Activated T-cell treated with anti-CD3 and anti-CD28 coated beads, Interleukin-2, amount 50 U/mL, for 72 hours (primary cell): ENCODE data around the gene MSH3. TPM values are rescaled to one million over a fixed set of nuclear protein-coding genes. Genes with fewer than 3 reads are reported as not detected.
"Not testable (repeated sequence)": the region's sequence is repeated elsewhere in the genome, so short reads cannot be mapped to it uniquely, and the experiment has no call there.

Experiments used
- ATAC-seq, 2 donors: fragments of 150-1000 bp; cut with Tn5 transposase; replicated peaks in 1 of 2; 2 replicates each; pipeline ENCODE4 v1.10.0; 2021; ENCODE audit warnings: moderate library complexity in 2 of 2, mild to moderate bottlenecking in 1 of 2
- DNase-seq, 2 donors: peaks; one replicate each; pipeline ENCODE4 v3.0.0; 2021 to 2022; ENCODE audit warnings: mixed read lengths in 1 of 2
- H3K27ac Mint-ChIP-seq: one replicate; pipeline ENCODE4 v1.8.0; 2022; ENCODE audit warnings: mild to moderate bottlenecking, moderate library complexity, mixed read lengths
- H3K27me3 Mint-ChIP-seq: one replicate; pipeline ENCODE4 v1.8.0; 2022; ENCODE audit warnings: low read depth, mixed read lengths
- H3K36me3 Mint-ChIP-seq, 2 donors: one replicate each; pipeline ENCODE4 v1.8.0; 2022; ENCODE audit warnings: mixed read lengths in 2 of 2, mild to moderate bottlenecking in 1 of 2; ENCODE audit not compliant: insufficient read depth in 2 of 2
- H3K4me1 Mint-ChIP-seq: one replicate; pipeline ENCODE4 v1.8.0; 2022; ENCODE audit warnings: low read depth, mixed read lengths
- H3K4me3 Mint-ChIP-seq, 2 donors: one replicate each; pipeline ENCODE4 v1.8.0; 2022; ENCODE audit warnings: mild to moderate bottlenecking in 2 of 2, mixed read lengths in 2 of 2, moderate library complexity in 2 of 2
- H3K9me3 Mint-ChIP-seq, 2 donors: one replicate each; pipeline ENCODE4 v1.8.0; 2022; ENCODE audit warnings: mixed read lengths in 2 of 2
- total RNA-seq, 2 donors: library from RNA; stranded (reverse); gene quantifications; one replicate each; pipeline ENCODE4 v1.2.3, GENCODE V29; 2022

Gene MSH3
- total RNA-seq, 2 donors from 2014 or later: 22.0 to 24.4 TPM

GRCh38 chr5:80798633-80799032, 144.2 kb downstream of the MSH3 start:
- Mint-ChIP-seq H3K9me3 (peaks cover 0 to 3% of the 10 kb centered on the region in 2 donors), H3K36me3 (peaks cover 11 to 18% of the 10 kb centered on the region in 2 donors), H3K4me3 (no peak overlapping the region), H3K27ac (no peak overlapping the region), H3K27me3 (no peaks in the 10 kb centered on the region), H3K4me1 (no peaks in the 10 kb centered on the region)
- ATAC-seq: no peak
- no peak for DNase-seq

DNA sequence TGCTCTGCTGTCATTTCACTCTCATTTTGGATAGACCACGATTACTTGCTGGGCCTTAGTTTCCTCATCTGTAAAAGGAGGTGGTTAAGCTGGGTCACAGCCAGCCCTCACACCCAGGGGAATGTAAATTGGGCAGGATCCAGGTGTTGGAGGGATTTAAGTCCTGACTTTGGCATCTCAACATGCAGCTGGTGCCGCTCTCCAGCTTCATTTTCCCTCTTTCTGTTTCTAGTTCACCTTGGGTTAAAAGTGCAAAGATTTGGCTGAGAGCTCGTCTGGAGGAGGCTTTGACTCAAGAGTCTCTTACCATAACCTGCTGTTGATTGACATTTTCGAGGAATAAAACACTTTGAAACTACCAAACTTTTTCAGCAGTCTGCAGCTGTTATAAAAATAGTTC, 144.6 kb downstream of the MSH3 start:
- Mint-ChIP-seq H3K9me3 (peaks cover 0 to 3% of the 10 kb centered on the region in 2 donors), H3K27ac (no peak overlapping the region), H3K4me3 (no peak overlapping the region), H3K36me3 (peaks cover 11 to 19% of the 10 kb centered on the region in 2 donors), H3K4me1 (no peaks in the 10 kb centered on the region), H3K27me3 (no peaks in the 10 kb centered on the region)
- no peak for DNase-seq
- no peak for ATAC-seq

DNA sequence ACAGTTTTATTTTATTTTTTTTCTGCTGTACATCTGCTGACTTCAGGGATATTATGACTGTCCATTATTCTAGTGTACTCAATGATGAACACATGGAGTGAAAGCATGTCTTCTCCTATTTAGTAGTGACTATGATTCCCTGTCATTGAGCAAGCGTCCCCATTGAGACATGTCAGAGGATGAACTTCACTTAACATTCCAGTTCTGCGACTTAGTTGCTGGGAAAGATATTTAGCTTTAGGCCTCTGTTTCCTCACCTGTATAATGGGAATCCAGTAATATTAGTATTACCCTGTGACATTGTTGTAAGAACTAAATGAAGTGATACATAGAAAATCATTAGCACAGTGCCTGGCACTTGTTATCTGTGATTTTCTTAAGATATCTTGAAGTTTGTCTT, 145.1 kb downstream of the MSH3 start:
- Mint-ChIP-seq H3K36me3 (peaks cover 11 to 19% of the 10 kb centered on the region in 2 donors), H3K27me3 (no peaks in the 10 kb centered on the region), H3K4me1 (no peaks in the 10 kb centered on the region), H3K27ac (no peak overlapping the region), H3K4me3 (no peak overlapping the region), H3K9me3 (peaks cover 0 to 3% of the 10 kb centered on the region in 2 donors)
- ATAC-seq: no peak
- DNase-seq: no peak

GRCh38 chr5:80804332-80804731, 149.9 kb downstream of the MSH3 start:
- no peak overlapping the region for H3K27ac Mint-ChIP-seq
- peaks cover 11 to 15% of the 10 kb centered on the region in 2 donors for H3K36me3 Mint-ChIP-seq
- ATAC-seq: no peak
- no peak for DNase-seq
- H3K9me3 Mint-ChIP-seq: peaks cover 0 to 3% of the 10 kb centered on the region in 2 donors
- no peak overlapping the region for H3K4me3 Mint-ChIP-seq
- no peaks in the 10 kb centered on the region for H3K27me3 Mint-ChIP-seq
- H3K4me1 Mint-ChIP-seq: peaks cover 10% of the 10 kb centered on the region

DNA sequence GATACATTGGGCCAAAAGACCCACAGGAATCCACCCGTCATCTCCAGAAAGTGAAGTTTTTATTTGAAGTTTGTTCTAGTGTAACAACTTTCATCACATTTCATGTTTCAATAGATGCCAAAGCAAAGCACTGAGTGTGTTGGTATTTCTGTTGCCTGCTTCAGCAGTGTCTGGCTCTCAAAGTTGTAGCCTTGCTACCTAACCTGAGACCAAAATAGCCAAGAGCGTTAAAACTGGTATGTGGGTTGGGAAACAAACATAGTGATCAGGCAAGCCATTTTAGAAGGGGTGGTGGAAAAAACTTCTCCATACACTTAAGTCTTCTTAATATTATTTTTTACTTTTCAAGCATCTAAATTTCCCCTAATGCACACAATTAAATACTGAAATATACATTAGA, 150.6 kb downstream of the MSH3 start:
- DNase-seq (no peak), ATAC-seq (no peak)
- no peak overlapping the region for H3K27ac Mint-ChIP-seq
- H3K4me3 Mint-ChIP-seq: no peak overlapping the region
- peaks cover 10% of the 10 kb centered on the region for H3K4me1 Mint-ChIP-seq
- peaks cover 11 to 15% of the 10 kb centered on the region in 2 donors for H3K36me3 Mint-ChIP-seq
- peaks cover 0 to 3% of the 10 kb centered on the region in 2 donors for H3K9me3 Mint-ChIP-seq
- H3K27me3 Mint-ChIP-seq: no peaks in the 10 kb centered on the region

DNA sequence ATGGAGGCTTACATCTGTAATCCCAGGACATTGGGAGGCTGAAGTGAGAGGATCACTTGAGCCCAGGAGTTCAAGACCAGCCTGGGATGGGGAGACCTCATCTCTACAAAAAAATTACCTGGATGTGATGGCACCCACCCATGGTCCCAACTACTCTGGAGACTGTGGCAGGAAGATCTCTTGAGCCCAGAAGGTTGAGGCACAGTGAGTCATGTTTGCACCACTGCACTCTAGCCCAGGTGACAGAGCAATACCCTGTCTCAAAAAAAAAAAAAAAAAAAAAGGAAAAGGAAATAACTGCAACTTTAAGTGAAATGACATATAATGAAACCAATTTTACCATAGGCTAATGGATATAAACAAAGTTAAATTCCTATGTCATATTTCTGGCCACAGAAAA, 152.5 kb downstream of the MSH3 start:
- no peak for ATAC-seq
- Mint-ChIP-seq H3K9me3 (peaks cover 3 to 6% of the 10 kb centered on the region in 2 donors), H3K36me3 (peaks cover 12% of the 10 kb centered on the region in 2 donors), H3K27ac (no peak overlapping the region), H3K4me3 (no peak overlapping the region), H3K4me1 (peaks cover 16% of the 10 kb centered on the region), H3K27me3 (no peaks in the 10 kb centered on the region)
- DNase-seq: no peak

DNA sequence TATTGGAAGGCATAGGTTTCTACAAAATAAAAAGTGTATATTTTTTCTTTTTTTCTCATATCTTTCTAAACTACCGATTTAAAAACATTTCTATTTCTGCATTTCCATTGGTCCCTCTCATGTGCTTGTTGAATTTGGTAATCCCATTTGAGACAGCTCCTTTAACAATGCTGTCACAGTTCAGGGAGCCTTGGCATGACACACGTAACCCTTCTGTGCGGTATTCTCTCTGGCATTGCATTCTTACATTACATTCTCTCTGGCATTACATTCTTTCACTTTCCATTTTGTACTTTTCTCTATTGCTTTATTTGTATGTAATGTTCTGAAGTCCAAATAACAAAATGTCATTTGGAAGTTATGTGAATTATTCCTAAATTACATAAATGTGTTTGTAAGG, 155.0 kb downstream of the MSH3 start:
- peaks cover 3 to 4% of the 10 kb centered on the region in 2 donors for H3K36me3 Mint-ChIP-seq
- no peaks in the 10 kb centered on the region for H3K27me3 Mint-ChIP-seq
- no peak for DNase-seq
- peaks cover 16% of the 10 kb centered on the region for H3K4me1 Mint-ChIP-seq
- H3K27ac Mint-ChIP-seq: no peak overlapping the region
- H3K4me3 Mint-ChIP-seq: no peak overlapping the region
- H3K9me3 Mint-ChIP-seq: peaks cover 3 to 4% of the 10 kb centered on the region in 2 donors
- ATAC-seq: no peak

DNA sequence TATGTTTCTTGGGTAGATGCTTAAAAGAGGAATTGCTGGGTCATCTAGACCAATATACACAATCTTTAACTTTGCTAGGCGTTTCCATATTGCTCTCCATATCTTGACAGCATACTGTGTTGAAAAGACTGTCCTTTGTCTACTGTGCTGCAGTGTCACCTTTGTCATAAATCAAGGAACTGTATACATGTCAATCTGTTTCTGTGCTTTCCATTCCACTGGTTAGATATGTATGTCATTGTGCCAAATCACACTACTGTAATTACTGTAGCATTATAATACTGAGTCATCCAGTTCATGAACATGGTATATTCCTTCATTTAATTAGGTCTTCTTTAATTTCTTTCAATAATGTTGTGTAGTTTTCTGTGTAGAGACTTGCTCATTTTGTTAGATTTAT, 156.0 kb downstream of the MSH3 start:
- Mint-ChIP-seq H3K9me3 (peaks cover 3 to 4% of the 10 kb centered on the region in 2 donors), H3K27me3 (no peaks in the 10 kb centered on the region), H3K27ac (no peak overlapping the region), H3K36me3 (peaks cover 5% of the 10 kb centered on the region in 2 donors), H3K4me3 (no peak overlapping the region), H3K4me1 (peaks cover 16% of the 10 kb centered on the region)
- DNase-seq (no peak), ATAC-seq (peak; percentile 82 to 92)

DNA sequence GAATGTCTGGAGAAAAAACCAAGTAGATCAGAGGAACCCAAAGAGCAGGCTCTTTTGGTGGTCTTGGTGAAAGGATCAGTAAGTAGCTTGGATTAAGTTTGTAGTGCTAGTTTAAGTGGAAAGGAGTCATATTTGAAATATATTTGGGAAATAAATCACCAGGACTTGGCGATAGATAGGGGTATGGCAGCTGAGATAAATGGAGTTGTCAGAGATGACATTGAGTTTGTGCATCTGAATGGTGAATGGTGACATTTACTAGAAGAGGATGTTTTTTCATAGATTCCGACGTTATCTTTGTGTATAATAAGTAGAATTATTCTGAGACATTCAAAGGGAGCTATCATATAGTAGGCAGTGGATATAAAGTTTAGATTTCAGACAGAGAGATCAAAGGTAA, 162.1 kb downstream of the MSH3 start:
- Mint-ChIP-seq H3K9me3 (peaks cover 5 to 6% of the 10 kb centered on the region in 2 donors), H3K4me1 (no peaks in the 10 kb centered on the region), H3K36me3 (peaks cover 15 to 25% of the 10 kb centered on the region in 2 donors), H3K27ac (no peak overlapping the region), H3K27me3 (no peaks in the 10 kb centered on the region), H3K4me3 (no peak overlapping the region)
- ATAC-seq (no peak), DNase-seq (no peak)

- no peaks in the 10 kb centered on the region for H3K27me3 Mint-ChIP-seq
- no peak for ATAC-seq
These were observed 166.2 kb downstream of the MSH3 start for GRCh38 chr5:80820685-80821084.

GRCh38 chr5:80822640-80823039, 168.2 kb downstream of the MSH3 start:
- H3K36me3 Mint-ChIP-seq: peaks cover 11 to 25% of the 10 kb centered on the region in 2 donors
- no peaks in the 10 kb centered on the region for H3K27me3 Mint-ChIP-seq
- no peak overlapping the region for H3K27ac Mint-ChIP-seq
- no peaks in the 10 kb centered on the region for H3K9me3 Mint-ChIP-seq
- ATAC-seq (no peak), DNase-seq (no peak)
- H3K4me1 Mint-ChIP-seq: no peaks in the 10 kb centered on the region
- H3K4me3 Mint-ChIP-seq: no peak overlapping the region

More at GRCh38 chr5:80820685-80821084, 166.2 kb downstream of the MSH3 start:
- no peak for DNase-seq
- H3K27ac Mint-ChIP-seq: no peak overlapping the region
- H3K36me3 Mint-ChIP-seq: peaks cover 18 to 36% of the 10 kb centered on the region in 2 donors
- peaks cover 5 to 6% of the 10 kb centered on the region in 2 donors for H3K9me3 Mint-ChIP-seq
- H3K4me1 Mint-ChIP-seq: no peaks in the 10 kb centered on the region
- no peak overlapping the region for H3K4me3 Mint-ChIP-seq

GRCh38 chr5:80824159-80824558, 169.7 kb downstream of the MSH3 start:
- H3K4me3 Mint-ChIP-seq, H3K27ac Mint-ChIP-seq, H3K9me3 Mint-ChIP-seq, H3K4me1 Mint-ChIP-seq, H3K27me3 Mint-ChIP-seq, ATAC-seq, DNase-seq: not testable (repeated sequence)
- peaks cover 11 to 30% of the 10 kb centered on the region in 2 donors for H3K36me3 Mint-ChIP-seq

GRCh38 chr5:80825786-80826460, 171.5 kb downstream of the MSH3 start:
- peaks cover 4 to 6% of the 10 kb centered on the region in 2 donors for H3K9me3 Mint-ChIP-seq
- no peaks in the 10 kb centered on the region for H3K27me3 Mint-ChIP-seq
- peaks cover 10 to 36% of the 10 kb centered on the region in 2 donors for H3K36me3 Mint-ChIP-seq
- DNase-seq: no peak
- no peak overlapping the region for H3K4me3 Mint-ChIP-seq
- ATAC-seq: no peak
- H3K27ac Mint-ChIP-seq: no peak overlapping the region
- no peaks in the 10 kb centered on the region for H3K4me1 Mint-ChIP-seq

GRCh38 chr5:80834710-80835109, 180.3 kb downstream of the MSH3 start:
- Mint-ChIP-seq H3K27ac (no peak overlapping the region), H3K4me3 (no peak overlapping the region), H3K9me3 (no peaks in the 10 kb centered on the region), H3K4me1 (peaks cover 21% of the 10 kb centered on the region), H3K27me3 (no peaks in the 10 kb centered on the region), H3K36me3 (peaks cover 0 to 2% of the 10 kb centered on the region in 2 donors)
- DNase-seq: no peak
- ATAC-seq: no peak
